ENCODE results near the gene BNIP3.

The BNIP3 gene

DNA sequence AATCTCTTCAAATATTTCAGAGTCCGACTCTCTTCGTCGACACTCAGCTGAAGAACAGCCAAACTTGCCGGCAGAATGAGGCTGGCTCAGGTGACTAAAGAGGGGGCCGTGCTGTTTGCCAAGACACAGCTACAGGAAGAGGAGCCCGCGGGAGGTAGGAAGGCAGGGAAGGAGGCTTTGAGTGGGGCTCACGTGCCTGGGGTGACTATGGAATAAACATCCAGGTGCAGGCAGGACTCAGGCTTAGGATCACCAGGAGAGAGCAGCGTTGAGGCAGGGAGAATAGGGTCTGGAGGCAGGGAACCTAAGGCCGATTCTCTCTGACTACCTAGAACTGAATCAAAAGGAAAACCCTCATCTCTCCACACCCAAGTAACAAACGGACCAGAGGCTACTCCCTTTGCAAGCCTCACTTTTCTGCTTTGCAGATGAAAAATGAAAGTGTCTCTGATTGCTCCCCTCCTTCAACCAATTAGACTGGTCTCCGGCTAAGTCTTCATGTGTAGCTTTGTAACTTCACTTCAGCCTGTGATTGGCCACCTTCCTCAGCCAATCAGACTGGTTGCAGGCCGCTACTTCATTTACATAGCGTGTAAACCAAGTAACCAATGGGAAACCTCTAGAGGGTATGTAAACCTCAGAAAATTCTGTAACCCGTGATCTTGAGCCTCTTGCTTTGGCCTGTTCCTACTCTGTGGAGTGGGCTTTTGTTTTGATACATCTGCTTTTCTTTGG, 19.7 kb upstream of the BNIP3 start:
- Histone ChIP-seq H3K9me3 (ENCODE audit: control insufficient read depth, low read length) (no peaks in the 10 kb centered on the region), H3K4me1 (peaks cover 3% of the 10 kb centered on the region), H3K27me3 (ENCODE audit: control insufficient read depth, insufficient read depth, low read length) (no peaks in the 10 kb centered on the region), H3K36me3 (ENCODE audit: control insufficient read depth, insufficient read depth, low read length) (no peaks in the 10 kb centered on the region), H3K9ac (no peak overlapping the region), H3K79me2 (no peaks in the 10 kb centered on the region), H3K27ac (no peak overlapping the region), H2AFZ (peak overlapping the region; percentile 66), H3K4me3 (ENCODE audit: low read depth, low read length) (no peak overlapping the region), H3K4me2 (ENCODE audit: low read length) (no peak overlapping the region)
- TF ChIP-seq, protein P1, sequence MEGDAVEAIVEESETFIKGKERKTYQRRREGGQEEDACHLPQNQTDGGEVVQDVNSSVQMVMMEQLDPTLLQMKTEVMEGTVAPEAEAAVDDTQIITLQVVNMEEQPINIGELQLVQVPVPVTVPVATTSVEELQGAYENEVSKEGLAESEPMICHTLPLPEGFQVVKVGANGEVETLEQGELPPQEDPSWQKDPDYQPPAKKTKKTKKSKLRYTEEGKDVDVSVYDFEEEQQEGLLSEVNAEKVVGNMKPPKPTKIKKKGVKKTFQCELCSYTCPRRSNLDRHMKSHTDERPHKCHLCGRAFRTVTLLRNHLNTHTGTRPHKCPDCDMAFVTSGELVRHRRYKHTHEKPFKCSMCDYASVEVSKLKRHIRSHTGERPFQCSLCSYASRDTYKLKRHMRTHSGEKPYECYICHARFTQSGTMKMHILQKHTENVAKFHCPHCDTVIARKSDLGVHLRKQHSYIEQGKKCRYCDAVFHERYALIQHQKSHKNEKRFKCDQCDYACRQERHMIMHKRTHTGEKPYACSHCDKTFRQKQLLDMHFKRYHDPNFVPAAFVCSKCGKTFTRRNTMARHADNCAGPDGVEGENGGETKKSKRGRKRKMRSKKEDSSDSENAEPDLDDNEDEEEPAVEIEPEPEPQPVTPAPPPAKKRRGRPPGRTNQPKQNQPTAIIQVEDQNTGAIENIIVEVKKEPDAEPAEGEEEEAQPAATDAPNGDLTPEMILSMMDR (IDR thresholded peaks at IDR 0.05) = no peak

DNA sequence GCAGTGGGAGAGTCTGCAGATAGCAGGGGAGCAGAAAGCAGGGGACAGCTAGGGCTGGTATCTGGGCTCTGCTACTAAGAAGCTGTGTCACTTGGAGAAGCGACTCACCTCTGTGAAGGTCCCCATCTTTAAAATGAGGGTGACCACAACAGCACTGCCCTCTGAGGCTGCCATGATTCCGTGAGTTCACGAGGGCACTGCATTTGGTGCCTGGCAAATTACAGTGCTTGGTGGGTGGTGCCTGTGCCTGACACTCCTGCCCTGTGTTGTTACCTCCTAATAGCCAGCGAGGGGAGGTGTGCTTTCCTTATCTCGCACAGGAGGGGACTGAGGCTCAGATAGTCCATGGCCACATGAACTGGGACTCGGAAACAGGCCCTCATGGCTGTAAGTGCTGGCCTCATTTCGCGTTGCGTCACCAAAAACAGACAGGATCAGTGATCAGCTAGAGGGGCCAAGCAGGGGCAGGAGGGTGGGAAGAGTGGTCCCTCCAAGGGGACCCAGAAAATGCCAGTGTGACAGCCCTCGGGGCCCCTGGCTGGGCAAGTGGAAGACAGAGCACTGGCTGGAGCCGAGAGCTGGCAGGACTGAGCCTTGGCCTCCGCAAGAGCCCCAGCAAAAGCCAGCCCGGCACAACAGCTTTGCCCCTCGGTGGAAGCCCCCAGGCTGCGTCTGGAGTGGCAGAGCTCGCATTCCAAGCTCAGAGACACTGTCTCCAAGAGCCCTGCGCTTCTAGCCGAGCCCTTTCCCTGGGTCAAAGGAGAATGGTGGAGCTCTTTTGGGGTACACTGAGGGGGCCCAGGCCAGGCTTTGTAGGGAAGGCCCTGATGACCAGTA, 17.3 kb upstream of the BNIP3 start:
- Histone ChIP-seq H3K4me1 (peaks cover 3% of the 10 kb centered on the region), H3K27me3 (ENCODE audit: control insufficient read depth, insufficient read depth, low read length) (no peaks in the 10 kb centered on the region), H3K27ac (no peak overlapping the region), H3K9me3 (ENCODE audit: control insufficient read depth, low read length) (no peaks in the 10 kb centered on the region), H2AFZ (no peak overlapping the region), H3K79me2 (no peaks in the 10 kb centered on the region), H3K4me2 (ENCODE audit: low read length) (no peak overlapping the region), H3K36me3 (ENCODE audit: control insufficient read depth, insufficient read depth, low read length) (no peaks in the 10 kb centered on the region), H3K4me3 (ENCODE audit: low read depth, low read length) (no peak overlapping the region), H3K9ac (no peak overlapping the region)
- TF ChIP-seq, protein P1 (IDR thresholded peaks at IDR 0.05) = no peak

DNA sequence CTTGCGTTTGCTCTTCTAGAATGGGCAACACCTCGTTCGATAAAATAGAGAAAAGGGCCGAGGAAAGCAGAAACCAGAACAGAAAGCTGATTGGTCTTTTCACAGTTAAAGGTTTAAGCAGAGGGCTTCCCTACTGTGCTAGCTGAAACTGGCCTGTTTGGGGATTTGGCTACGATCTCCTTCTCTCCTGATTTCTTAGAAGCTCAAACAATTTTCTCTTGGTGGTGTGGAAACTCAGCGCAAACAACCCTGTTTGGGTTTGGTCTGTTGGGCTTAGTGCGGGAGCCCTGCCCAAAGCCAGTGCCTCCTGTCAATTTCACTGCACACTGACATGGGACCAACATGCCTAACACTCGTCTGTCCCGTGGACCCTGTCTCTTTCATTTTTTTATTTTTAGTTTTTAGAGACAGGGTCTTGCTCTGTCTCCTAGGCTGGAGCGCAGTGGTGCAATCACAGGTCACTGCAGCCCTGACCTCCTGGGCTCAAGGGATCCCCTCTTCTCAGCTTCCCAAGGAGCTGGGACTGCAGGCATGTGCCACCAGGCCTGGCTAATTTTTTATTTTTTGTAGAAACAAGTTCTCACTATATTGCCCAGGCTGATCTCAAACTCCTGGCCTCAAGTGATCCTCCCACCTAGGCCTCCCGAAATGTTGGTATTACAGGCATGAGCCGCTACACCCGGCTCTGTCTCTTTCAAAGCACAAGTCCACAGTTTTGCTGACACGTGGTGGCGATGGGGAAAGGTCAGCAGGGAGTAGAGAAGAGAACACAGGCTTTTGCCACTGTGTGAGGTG, 16.5 kb upstream of the BNIP3 start:
- no peak overlapping the region for H3K9ac ChIP-seq

DNA sequence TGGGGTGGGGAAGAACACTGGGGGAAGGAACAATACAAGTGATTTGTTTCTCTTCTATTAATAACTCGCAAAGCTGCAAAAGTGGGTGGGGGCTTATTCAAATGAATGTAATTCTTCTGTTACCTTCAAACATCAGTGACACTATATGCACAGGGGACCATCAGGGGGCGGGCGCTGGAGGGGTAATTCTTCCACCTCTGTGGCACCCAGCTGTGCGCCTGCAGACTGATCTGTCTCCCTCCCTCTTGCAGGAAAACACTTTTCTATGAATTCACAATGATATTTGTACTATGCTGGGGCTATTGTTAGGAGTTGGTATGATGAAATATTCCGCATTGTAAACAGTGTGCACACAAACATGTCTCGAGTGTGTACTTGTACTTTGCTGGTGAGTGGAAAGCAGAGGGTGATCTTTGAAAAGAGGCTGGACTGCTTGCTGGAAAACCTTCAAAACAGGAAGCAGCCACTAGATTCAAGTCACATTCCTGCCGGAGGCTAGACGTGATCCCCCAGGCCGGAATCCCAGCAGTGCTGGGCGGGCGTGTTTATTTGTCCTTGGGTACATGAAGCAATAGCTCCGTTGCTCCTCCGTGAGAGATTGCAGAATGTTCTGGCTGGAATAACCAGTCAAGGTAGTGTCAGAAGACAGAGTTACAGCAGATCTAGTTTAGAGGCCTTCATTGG, 15.8 kb upstream of the BNIP3 start:
- no peak overlapping the region for H2AFZ ChIP-seq
- no peaks in the 10 kb centered on the region for H3K9me3 ChIP-seq (ENCODE audit: control insufficient read depth, low read length)
- no peak overlapping the region for H3K27ac ChIP-seq
- no peak overlapping the region for H3K4me3 ChIP-seq (ENCODE audit: low read depth, low read length)
- no peaks in the 10 kb centered on the region for H3K36me3 ChIP-seq (ENCODE audit: control insufficient read depth, insufficient read depth, low read length)
- peaks cover 3% of the 10 kb centered on the region for H3K4me1 ChIP-seq
- H3K27me3 ChIP-seq (ENCODE audit: control insufficient read depth, insufficient read depth, low read length) = no peaks in the 10 kb centered on the region
- no peak overlapping the region for H3K9ac ChIP-seq
- TF ChIP-seq, protein P1 (IDR thresholded peaks at IDR 0.05) = no peak
- no peaks in the 10 kb centered on the region for H3K79me2 ChIP-seq
- H3K4me2 ChIP-seq (ENCODE audit: low read length) = no peak overlapping the region

More for the DNA sequence above, 16.5 kb upstream of the BNIP3 start:
- no peaks in the 10 kb centered on the region for H3K36me3 ChIP-seq (ENCODE audit: control insufficient read depth, insufficient read depth, low read length)
- H3K9me3 ChIP-seq (ENCODE audit: control insufficient read depth, low read length) = no peaks in the 10 kb centered on the region
- no peak overlapping the region for H3K27ac ChIP-seq
- no peak overlapping the region for H2AFZ ChIP-seq
- TF ChIP-seq, protein P1 (IDR thresholded peaks at IDR 0.05) = no peak
- no peaks in the 10 kb centered on the region for H3K27me3 ChIP-seq (ENCODE audit: control insufficient read depth, insufficient read depth, low read length)
- H3K4me2 ChIP-seq (ENCODE audit: low read length) = no peak overlapping the region
- H3K4me3 ChIP-seq (ENCODE audit: low read depth, low read length) = no peak overlapping the region
- no peaks in the 10 kb centered on the region for H3K79me2 ChIP-seq
- H3K4me1 ChIP-seq = peaks cover 3% of the 10 kb centered on the region

Data from parathyroid adenoma (tissue), 2 donors.